Stimulated activated CD4-positive, alpha-beta T cell treated with anti-CD3 and anti-CD28 coated beads, Interleukin-15, amount 100 ng/mL, for 1 hour (primary cell): ENCODE measurements around the gene R3HDM4.

Experiments
- DNase-seq, 2 donors: peaks; one replicate each; pipeline ENCODE4 v3.0.0-alpha.2; 2020; ENCODE audit warnings: low read depth in 1 of 2, low spot score in 1 of 2

The R3HDM4 gene

DNA sequence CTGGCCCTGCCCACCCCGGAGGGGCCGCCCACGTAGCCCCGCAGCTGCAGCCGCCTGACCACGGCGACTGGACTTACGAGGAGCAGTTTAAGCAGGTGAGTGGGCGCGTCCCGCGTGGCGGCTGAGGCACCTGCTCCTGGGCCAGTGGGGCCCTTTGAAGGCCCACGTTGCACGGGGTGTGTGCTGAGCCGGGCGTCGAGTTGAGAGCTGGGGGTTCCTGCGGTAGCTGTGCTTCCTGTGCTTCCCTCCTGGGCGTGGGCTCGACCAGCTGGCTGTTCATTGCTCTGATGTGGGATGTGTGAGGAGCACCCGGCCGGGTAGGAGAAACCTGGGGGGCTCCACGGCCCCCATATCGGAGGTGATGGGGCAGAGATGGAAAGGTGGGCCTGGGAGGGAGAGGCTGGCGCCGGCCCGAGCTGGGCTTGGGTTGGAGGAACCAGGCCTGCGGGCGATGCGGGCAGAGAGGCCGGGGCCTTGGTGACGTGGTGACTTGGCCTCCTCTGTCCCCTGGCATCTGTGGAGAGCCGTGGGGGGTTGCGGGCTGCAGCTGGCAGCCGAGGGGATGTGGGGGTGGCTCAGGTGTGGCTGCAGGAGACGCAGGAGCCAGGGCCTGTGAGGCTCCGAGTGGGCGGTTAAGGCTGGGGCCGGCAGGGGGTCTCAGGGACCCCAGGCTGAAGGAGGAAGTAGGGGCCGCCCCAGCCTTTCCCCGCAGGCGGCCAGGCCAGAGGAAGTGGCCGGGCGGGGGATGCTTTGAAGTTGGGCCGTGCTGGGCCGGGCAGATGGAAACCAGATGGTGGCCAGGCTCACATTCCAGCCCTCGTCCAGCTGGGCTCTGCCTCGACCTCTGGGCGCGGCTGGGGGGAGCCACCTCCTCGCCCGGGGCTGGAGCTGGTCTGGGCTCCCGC is 19.9 kb upstream of the R3HDM4 start:
- DNase-seq: no peak

DNA sequence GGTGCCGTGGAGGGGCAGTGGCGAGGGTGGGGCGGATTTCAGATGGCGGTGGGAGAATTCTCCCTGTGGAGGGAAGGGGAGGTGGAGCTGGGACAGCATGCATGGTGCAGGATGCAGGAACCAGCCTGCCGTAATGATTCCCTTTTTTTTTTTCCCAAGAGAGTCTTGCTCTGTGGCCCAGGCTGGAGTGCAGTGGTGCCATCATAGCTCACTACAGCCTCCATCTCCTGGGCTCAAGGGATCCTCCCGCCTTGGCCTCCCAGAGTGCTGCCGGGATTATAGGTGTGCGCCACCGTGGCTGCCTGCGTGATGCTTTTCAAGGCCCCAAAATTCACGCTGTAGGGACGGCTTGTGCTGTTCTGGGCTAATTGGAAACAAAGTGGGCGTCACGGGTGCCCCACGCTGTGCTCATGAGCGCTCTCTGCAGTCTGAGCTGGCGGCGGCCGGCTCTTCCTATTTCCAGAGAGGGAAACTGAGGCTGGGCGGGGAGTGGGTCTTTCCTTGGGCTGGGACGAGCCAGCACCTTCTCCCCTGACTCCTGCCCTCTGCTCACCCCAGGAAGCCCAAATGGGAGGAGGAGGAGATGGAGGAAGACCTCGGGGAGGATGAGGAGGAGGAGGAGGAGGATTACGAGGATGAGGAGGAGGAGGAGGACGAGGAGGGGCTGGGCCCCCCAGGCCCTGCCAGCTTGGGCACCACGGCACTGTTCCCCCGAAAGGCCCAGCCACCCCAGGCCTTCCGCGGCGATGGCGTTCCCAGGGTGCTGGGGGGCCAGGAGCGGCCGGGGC is 19.0 kb upstream of the R3HDM4 start:
- no peak for DNase-seq

DNA sequence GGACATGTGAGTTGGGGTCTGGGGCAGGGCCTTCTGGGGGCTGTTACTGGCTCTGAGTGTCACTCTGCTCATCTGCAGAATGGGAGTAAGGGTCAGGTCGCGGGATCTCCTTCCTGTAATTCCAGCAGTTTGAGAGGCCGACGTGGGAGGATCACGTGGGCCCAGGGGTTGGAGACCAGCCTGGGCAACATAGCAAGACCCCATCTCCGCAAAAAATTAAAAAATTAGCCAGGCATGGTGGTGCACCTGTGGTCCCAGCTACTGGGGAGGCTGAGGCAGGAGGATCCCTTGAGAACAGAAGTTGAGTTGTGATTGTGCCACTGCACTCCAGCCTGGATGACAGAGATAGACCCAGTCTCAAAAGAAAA is 16.9 kb upstream of the R3HDM4 start:
- no peak for DNase-seq

DNA sequence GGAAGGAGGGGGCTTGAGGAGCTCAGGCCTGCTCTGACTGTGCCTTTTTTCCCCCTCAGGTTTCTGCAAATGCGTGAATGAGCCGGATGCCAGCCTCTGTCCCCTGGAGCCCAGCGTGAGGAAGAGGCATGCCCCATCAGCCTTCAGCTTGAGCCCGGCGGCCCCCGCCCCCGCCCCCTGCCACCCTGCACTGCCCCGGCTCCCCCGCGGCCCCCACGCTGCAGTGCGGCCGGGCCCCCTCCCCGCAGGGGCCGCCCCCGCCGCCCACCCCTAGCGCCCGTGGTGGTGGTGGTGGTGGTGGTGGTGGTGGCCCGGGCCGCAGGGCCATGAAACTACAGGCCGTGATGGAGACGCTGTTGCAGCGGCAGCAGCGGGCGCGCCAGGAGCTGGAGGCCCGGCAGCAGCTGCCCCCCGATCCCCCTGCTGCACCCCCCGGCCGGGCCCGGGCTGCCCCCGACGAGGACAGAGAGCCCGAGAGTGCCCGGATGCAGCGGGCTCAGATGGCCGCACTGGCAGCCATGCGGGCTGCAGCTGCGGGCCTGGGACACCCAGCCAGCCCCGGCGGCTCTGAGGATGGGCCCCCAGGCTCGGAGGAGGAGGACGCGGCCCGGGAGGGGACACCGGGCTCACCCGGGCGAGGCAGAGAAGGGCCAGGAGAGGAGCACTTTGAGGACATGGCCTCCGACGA is 16.3 kb upstream of the R3HDM4 start:
- DNase-seq: no peak

DNA sequence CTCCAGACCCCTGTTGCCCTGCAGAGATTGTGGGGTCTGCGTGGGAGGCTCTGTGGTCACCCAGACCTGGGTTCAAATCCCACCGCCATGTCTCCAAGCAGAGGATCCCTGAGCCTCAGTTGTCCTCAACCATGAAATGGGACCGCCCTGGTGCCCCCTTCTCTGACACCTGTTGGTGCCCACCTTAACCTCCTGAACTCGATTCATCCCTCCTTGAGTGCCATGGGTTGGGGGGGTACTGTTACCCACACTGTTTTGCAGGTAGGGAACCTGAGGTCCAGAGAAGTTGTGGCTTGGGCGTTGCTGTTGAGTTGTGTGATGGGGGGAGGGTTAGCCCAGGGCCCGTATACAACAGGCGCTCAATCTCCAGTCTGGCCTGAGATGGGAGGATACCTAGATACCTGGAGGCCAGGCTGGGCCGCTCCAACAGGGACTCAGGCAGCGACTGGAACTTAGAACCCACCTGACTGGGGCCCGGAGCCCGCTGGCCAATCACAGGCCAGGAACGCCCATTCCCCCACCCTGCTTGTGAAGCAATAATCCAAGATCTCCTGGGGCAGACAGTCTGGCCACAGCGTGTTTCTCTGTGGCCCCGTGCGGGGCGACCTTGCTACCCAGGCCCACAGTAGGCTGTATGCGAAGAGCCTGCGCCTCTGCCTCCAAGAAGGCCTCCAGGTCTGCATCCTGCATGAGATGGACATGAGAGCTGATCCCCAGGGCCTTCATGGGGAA is 15.6 kb upstream of the R3HDM4 start:
- DNase-seq: no peak

DNA sequence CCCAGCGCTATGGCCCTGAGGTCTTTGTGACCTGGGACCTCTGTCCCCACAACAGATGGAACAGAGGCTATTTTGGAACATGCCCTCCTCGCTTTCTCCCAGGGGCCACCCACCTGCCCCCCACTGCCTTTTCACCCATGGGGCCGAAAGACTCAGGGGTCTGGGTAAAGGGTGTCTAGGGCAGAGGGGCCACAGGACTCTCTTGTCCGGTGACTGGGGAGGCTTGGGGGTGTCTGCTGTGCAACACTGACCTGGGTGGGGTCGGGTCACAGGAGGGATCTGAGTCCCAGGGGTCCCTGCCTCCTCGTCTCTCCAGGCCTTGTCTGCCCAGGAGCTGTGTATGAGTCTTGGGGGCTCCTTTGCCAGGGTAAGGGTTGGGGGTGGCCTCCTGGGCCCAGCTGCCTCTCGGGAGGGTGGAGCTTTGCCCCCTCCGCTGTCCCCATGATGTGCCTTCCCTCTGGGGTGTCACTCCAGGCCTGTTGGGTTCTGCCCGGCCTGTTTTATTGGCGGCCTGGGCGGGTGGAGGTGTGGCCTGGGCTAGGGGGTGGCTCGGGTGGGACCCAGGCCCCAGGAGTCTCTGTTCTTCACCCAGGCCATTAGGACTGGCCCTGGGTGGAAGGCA is 14.9 kb upstream of the R3HDM4 start:
- DNase-seq: no peak

DNA sequence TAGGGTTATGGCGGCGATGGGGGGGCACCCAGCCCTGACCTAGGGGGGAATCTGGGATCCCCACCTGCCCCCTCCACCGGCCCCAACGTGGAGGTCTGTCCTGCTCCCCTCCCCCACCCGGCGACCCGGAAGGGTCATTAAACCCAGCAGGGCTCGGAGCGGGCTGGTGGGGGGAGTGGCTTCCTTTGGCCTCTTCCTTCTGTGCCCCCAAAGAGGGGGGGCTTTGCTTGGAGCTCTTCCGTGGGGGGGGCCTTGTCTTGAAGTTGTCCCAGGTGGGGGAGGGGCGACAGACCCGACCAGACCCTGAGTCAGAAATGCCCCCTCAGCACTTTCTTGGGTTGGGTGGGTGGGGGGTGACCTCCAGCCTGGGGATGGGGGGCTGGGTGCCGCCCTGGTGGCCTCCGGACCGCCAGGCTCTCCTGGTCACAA is 14.3 kb upstream of the R3HDM4 start:
- no peak for DNase-seq

DNA sequence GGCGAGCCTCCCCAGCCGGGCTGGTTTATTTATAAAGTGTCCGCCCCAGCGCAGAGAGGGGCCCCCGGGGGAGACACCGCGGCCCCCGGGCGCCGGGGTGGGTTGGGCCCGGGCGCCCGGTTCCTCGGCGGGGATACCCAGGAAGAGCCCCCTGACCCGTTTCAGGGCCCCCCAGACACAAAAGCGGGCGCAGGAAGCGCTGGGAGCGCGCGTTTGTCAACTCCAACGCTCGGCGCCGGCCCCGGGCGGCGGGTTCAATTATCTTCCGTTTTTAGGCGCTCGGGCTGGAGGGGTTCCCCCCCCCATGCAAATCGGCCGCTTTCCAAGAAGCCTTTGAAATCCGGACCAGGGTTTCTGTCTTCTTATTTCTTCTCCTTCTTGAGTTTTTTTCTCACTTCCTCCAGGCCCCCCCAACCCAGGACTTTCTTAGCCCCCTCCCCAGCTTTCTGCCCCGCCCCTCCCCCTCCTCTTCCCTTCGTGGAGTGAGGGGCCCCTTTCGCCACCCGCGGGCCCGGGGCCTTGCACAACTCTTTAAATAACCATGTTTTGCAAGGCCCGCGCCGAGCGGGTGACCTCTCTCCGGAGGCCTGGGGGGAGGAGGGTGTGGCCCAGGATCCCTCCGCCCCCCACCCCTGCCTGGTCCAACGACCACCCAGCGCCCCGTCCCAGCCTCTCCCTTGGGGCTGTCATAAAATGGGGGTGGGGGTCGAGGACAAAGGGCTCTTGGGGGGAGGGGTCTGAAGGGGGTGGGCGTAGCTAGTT is 13.8 kb upstream of the R3HDM4 start:
- DNase-seq: no peak

DNA sequence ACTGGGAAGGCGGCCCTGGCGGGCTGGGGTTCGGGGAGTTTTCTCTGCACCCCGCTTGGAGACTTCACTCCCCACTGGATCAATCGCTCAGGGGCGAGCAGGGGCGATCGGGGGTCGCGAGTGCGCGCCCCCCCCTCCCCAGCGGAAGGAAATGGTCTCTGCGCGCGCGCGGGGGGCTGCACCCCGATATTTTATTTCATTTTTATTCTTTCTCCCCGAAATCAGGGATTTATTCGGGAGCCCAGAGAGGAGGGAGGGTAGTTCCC is 13.2 kb upstream of the R3HDM4 start:
- no peak for DNase-seq

DNA sequence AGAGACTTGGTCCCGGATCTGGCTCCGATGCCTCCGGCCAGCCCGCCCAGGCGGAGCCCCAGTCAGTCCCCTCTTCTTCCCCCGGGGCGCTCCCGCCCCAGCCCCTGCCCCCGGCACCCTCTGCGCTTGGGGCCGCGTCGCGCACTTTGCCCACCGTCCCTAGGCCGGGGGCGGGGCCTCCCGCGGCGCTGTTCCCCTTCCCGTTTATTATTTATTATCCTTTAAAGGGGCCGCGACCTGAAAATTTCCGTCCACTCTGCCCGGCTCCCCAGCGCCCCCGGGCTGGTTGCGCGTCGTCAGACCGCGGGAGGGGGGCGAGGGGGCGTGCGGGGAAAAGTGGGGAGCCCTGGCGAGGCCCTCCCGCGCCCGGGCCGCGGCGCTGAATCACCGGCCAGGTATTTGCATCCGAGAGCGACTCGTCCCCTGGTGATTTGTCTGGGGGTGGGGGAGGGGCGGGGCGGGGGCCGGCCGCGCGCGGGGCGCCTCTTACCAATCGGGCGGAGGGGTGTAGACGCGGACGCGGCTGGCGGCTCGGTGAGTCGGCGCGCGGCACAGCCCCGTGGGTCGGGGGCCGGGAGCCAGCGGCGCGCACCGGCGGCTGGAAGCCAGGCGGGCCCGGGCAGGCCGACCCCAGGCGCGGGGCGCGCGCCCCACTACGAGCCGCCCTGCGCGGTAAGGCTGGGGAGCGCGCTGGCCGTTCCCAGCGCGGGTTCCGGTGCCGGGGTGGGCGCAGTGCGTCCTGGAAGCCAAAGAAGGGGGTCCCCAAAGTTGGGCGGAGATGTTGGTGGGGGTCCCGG is 12.7 kb upstream of the R3HDM4 start, which contains the start of gene ARID3A:
ARID3A (plus strand) TSS at position 510 of the 797 bp plus-strand sequence. CDS start 3,494 bp downstream, outside the sequence.
- DNase-seq: peak; percentile 60 to 66

DNA sequence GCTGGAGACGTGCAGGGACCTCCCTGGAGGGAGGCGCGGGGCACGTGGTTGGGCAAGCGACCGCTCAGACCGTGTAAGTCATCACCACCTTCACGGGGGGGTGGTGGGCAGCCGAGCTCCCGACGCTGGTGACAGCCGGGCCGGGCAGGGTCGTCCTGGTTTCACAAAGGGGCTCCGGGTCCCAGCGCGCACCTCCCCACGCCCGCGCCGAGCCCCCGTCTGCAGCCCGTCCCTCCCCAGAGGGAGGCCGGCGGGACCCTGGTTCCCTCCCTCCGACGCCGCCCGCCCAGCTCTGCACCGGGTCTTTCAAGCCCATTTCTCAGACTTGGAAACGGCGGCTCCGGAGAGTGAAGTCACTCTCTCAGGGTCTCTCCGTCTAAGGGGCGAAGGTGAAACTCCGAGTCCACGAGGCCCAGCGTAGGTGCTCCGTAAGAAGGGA is 12.1 kb upstream of the R3HDM4 start:
- DNase-seq: no peak

DNA sequence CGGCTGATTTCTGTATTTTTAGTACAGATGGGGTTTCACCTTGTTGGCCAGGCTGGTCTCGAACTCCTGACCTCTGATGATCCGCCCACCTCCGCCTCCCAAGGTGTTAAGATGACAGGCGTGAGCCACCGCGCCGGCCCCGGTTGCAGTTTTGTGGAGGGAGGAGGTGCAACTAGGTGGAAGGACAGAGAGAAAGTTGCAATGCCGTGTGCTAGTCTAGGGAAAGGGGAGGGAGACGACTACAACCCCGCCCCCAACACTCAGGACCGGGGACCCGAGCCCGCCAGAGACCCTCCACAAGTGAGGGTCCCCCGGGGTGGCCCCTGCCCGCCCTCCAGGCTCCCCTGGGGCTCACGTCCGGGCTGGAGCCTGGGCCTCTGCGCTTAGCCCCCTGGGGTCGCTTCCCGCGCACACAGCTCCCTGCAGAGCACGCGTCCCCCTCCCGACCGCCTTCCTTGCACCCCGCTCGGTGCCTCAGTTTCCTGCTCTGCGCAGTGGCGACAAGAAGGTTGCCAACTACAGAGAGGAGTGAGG is 11.6 kb upstream of the R3HDM4 start:
- DNase-seq: no peak

DNA sequence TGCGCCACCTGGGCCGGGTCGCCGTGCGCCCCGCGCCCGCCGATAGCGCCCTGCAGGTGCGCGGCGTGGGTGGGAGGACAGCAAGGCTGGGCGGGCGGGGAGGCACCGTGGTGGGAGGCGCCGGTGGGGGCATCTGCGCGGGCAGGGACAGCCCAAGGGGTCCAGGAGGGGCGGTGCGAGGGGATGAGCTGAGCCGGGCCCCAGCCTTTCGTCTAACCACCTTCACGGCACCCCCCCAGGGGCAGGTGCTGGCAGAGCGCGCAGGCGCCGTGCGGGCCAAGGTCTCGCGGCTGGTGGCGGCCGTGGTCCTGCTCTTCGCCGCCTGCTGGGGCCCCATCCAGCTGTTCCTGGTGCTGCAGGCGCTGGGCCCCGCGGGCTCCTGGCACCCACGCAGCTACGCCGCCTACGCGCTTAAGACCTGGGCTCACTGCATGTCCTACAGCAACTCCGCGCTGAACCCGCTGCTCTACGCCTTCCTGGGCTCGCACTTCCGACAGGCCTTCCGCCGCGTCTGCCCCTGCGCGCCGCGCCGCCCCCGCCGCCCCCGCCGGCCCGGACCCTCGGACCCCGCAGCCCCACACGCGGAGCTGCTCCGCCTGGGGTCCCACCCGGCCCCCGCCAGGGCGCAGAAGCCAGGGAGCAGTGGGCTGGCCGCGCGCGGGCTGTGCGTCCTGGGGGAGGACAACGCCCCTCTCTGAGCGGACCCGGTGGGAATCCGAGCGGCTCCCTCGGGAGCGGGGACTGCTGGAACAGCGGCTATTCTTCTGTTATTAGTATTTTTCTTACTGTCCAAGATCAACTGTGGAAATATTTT is 7.2 kb upstream of the R3HDM4 start:
- peak in 1 of 2 donors; percentile 51 for DNase-seq

DNA sequence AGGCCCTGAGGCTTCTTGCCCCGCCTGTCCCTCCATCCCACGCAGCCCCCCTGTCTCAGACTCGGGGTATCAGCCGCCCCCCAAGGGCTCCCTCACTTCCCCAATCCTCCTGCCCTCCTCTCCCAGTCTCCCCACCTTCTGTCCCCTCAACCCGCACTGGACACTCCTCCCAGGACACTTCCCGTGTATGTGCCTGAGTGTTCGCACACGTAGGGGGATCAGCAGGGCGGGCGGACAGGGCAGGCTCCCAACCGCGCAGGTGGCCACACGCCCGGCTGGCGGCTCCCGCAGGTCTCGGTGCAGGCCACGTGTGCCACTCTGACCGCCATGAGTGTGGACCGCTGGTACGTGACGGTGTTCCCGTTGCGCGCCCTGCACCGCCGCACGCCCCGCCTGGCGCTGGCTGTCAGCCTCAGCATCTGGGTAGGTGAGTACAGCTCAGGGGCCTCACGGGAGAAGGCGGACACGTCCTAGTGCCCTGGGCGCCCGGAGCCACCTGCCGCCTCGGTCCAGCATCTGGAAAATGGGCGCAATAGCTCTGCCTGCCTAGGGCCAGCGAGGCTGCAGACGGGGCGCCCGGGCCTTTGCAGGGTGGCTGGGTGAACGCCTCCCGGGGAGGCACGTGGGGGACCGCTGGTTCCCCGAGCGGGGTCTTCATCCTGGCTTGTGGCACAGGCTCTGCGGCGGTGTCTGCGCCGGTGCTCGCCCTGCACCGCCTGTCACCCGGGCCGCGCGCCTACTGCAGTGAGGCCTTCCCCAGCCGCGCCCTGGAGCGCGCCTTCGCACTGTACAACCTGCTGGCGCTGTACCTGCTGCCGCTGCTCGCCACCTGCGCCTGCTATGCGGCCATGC is 6.4 kb upstream of the R3HDM4 start:
- peak in 1 of 2 donors; percentile 27 for DNase-seq

DNA sequence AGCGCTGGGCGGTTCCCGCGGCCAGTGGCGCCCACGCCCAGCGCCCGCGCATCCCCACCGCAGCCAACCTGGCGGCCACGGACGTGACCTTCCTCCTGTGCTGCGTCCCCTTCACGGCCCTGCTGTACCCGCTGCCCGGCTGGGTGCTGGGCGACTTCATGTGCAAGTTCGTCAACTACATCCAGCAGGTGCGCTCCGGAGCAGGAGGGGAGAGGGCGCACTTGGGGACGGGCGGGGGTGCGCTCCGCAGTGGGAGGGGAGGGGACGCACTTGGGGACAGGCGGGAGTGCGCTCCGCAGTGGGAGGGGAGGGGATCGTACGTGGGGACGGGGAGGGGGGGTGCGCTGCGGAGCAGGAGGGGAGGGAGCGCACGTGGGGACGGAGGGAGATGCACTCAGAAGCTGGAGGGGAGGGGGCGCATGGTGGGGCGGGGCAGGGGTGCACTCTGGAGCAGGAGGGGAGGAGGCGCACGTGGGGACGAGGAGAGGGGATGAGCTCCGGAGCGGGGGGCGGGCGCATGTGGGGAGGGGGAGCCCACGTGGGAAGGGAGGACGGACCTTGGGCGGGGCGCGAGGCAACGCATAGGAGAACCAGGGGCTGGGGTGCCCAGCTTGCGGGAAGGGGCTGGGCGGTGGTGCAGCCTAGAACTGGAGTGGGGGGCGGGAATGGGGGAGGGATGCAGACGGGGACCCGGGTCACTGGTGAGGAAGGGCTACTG is 5.6 kb upstream of the R3HDM4 start:
- no peak for DNase-seq

DNA sequence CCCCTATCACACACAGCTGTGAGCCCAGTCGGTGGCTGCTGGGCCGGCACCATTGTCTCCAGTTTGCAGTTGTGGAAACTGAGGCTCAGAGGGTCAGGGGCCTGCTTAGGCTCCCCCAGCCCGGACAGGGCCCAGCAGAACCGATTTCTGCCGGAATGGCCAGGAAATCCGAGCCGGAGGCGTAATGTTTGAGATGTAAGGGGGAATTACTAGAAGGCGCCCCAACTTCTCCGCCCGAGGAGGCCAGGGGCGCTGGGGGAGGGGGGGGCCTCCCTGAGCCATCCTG is 5.1 kb upstream of the R3HDM4 start:
- DNase-seq: no peak
